ENCODE measurements around the gene SASH1. TPM values are rescaled to one million over a fixed set of nuclear protein-coding genes. Genes with fewer than 3 reads are reported as not detected.

The SASH1 gene
- total RNA-seq, 6 donors from 2014 or later: 59.3 to 131 (median 79.2) TPM

- Histone ChIP-seq H3K27ac (peak overlapping the region in 3 of 4 donors; percentile 11 to 57 (median 31)), H3K9me3 (no peaks in the 10 kb centered on the region), H3K27me3 (no peaks in the 10 kb centered on the region), H3K4me1 (peaks cover 17 to 32% (median 23%) of the 10 kb centered on the region in 4 donors), H3K4me3 (no peak overlapping the region), H3K36me3 (no peaks in the 10 kb centered on the region)
- peak; percentile 70 to 90 for ATAC-seq (ENCODE audit: low FRiP score in 2 of 2)
- 24 to 36% methylated on average over 5 to 7 of the region's 7 CpGs for WGBS, 2 donors
- peak in 1 of 2 donors; percentile 63 for DNase-seq
- TF ChIP-seq EP300 (IDR thresholded peaks at IDR 0.05) (no peak), POLR2AphosphoS5 (IDR thresholded peaks at IDR 0.05) (no peak), POLR2A (IDR thresholded peaks at IDR 0.05) (no peak), CTCF (IDR thresholded peaks at IDR 0.05) (no peak)
These were observed 15.7 kb downstream of the SASH1 start for GRCh38 chr6:148358196-148358785.

- Histone ChIP-seq H3K27ac (peak overlapping the region in 2 of 4 donors; percentile 6 to 48), H3K27me3 (no peaks in the 10 kb centered on the region), H3K9me3 (no peaks in the 10 kb centered on the region), H3K36me3 (no peaks in the 10 kb centered on the region), H3K4me1 (peaks cover 24 to 34% (median 27%) of the 10 kb centered on the region in 4 donors), H3K4me3 (no peak overlapping the region)
- TF ChIP-seq EP300 (IDR thresholded peaks at IDR 0.05) (no peak), CTCF (IDR thresholded peaks at IDR 0.05) (no peak), POLR2AphosphoS5 (IDR thresholded peaks at IDR 0.05) (no peak), POLR2A (IDR thresholded peaks at IDR 0.05) (no peak)
- ATAC-seq (ENCODE audit: low FRiP score in 2 of 2) (no peak), DNase-seq (no peak)
- WGBS, 2 donors: 92 to 93% methylated on average over 5 of the region's 5 CpGs
These were observed 16.6 kb downstream of the SASH1 start for GRCh38 chr6:148359228-148359627.

- whole genome bisulfite sequencing, 2 donors: 45% methylated on average over 11 of the region's 11 CpGs
These were observed 21.6 kb downstream of the SASH1 start for GRCh38 chr6:148364056-148364824.

GRCh38 chr6:148365041-148365440 is 22.4 kb downstream of the SASH1 start:
- H3K9me3 ChIP-seq: no peaks in the 10 kb centered on the region
- H3K36me3 ChIP-seq: no peaks in the 10 kb centered on the region
- H3K27ac ChIP-seq: peak overlapping the region; percentile 63 to 84 (median 83)
- WGBS, 2 donors: 60 to 71% methylated on average over 3 of the region's 3 CpGs
- TF ChIP-seq POLR2AphosphoS5 (IDR thresholded peaks at IDR 0.05) (no peak), CTCF (IDR thresholded peaks at IDR 0.05) (no peak), EP300 (IDR thresholded peaks at IDR 0.05) (no peak), POLR2A (IDR thresholded peaks at IDR 0.05) (no peak)
- no peak overlapping the region for H3K4me3 ChIP-seq
- DNase-seq: no peak
- H3K27me3 ChIP-seq: no peaks in the 10 kb centered on the region
- H3K4me1 ChIP-seq: peaks cover 39 to 60% (median 56%) of the 10 kb centered on the region in 4 donors
- ATAC-seq (ENCODE audit: low FRiP score in 2 of 2): no peak

More at GRCh38 chr6:148364056-148364824, 21.6 kb downstream of the SASH1 start:
- ATAC-seq (ENCODE audit: low FRiP score in 2 of 2) (peak; percentile 54 to 89), DNase-seq (no peak)
- H3K27me3 ChIP-seq: no peaks in the 10 kb centered on the region
- no peaks in the 10 kb centered on the region for H3K36me3 ChIP-seq
- no peaks in the 10 kb centered on the region for H3K9me3 ChIP-seq
- H3K4me1 ChIP-seq: peaks cover 39 to 59% (median 54%) of the 10 kb centered on the region in 4 donors
- TF ChIP-seq CTCF (IDR thresholded peaks at IDR 0.05) (no peak), POLR2A (IDR thresholded peaks at IDR 0.05) (peak in 1 of 4 donors; percentile 32), POLR2AphosphoS5 (IDR thresholded peaks at IDR 0.05) (peak; percentile 52 to 85), EP300 (IDR thresholded peaks at IDR 0.05) (peak in 3 of 4 donors; percentile 42 to 74 (median 73))
- peak overlapping the region; percentile 63 to 84 (median 83) for H3K27ac ChIP-seq
- no peak overlapping the region for H3K4me3 ChIP-seq
